Activated CD4-positive, alpha-beta T cell treated with anti-CD3 and anti-CD28 coated beads for 1 hour (primary cell): Measurements from ENCODE around the gene ABCC6.
"Not testable (repeated sequence)": the region's sequence is repeated elsewhere in the genome, so short reads cannot be mapped to it uniquely, and the experiment has no call there.

ENCODE experiments used
- DNase-seq: peaks from one replicate; pipeline ENCODE4 v3.0.0-alpha.2; 2020

Gene ABCC6

GRCh38 chr16:16158082-16158658 lies 65.1 kb downstream of the ABCC6 start:
- no peak for DNase-seq

DNA sequence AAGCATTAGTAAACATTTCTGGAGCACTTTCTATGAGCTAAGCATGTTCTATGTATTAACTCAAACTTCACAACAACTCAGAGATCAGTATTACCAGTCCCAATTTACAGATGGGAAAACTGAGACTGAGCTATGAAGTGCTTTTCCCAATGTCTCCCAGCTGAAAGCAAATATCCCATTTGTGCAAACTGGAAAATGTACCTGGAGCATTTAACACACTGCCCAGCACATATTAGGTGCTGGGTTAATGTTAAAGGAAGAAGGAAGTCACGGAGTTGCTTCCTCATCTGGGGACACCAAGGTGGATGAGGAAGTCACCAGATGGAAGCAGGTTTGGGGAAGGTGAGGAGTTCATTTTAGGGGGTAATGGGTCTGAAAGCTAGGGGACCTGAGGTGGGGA lies 66.1 kb downstream of the ABCC6 start:
- DNase-seq, result no peak

GRCh38 chr16:16155234-16155633 lies 68.1 kb downstream of the ABCC6 start:
- no peak for DNase-seq

DNA sequence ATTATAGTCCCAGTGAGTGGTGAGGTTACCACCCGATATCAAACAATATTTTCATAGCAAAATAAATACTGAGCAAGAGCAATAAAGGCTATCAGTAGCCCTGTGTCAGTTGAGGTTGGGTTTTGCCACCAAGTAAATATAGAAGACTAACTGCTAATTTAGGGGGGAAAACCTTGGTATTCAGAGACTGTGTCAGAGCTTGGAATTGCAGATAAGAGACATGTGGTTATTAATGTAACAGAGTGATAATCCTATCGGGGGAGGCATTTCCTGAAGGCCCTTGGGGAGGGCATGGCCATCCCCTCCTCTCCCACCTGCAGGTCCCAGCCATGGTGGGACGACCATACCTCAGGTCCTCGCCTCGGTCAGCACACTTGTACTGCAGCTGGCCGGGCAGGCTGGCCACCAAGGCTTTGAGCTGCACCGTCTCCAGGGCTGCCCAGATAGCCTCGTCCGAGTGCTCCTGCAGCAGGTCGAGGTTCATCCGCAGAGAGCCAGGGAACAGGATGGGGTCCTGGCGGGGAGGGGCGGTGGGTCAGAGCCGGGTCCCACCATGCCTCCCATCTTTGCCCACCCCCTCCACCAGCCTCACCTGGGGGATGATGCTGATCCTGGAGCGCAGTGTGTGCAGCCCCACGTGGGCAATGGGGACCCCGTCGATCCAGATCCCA lies 68.9 kb downstream of the ABCC6 start:
- DNase-seq, result no peak

DNA sequence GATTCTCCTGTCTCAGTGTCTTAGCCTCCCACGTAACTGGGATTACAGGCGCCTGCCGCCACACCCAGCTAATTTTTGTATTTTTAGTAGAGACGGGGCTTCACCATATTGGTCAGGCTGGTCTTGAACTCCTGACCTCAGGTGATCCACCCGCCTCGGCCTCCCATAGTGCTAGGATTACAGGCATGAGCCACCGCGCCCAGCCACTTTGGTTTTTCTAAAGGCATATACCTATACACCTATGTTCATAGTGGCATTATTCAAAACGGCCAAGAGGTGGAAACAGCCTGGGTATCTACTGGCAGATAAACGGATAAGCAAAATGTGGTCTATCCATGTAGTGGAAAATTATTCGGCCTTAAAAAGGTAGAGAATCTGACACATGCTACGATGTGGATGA lies 70.3 kb downstream of the ABCC6 start:
- not testable (repeated sequence) for DNase-seq

DNA sequence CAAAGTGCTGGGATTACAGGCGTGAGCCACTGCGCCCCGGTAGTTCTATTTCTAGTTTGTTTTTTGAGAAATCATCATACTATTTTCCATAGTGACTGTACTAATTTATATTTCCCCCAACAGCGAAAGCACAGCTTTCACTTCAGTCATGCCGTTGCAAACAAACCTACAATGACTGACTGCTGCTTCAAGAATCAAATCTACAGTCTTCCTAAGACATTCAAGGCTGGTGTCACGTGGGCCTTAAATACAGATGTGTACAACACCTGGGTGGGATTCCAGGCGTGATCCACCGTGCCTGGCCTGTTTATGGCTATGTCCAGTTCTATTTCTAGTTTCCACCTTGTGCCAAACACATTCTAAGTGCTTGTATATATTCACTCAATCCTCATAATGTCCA lies 72.0 kb downstream of the ABCC6 start:
- DNase-seq, result no peak

- DNase-seq, result no peak
Measured at GRCh38 chr16:16150878-16151152, 72.5 kb downstream of the ABCC6 start.

- DNase-seq, result no peak
Measured at GRCh38 chr16:16150117-16150877, 73.0 kb downstream of the ABCC6 start.

GRCh38 chr16:16149710-16150116 lies 73.6 kb downstream of the ABCC6 start:
- DNase-seq, result no peak

DNA sequence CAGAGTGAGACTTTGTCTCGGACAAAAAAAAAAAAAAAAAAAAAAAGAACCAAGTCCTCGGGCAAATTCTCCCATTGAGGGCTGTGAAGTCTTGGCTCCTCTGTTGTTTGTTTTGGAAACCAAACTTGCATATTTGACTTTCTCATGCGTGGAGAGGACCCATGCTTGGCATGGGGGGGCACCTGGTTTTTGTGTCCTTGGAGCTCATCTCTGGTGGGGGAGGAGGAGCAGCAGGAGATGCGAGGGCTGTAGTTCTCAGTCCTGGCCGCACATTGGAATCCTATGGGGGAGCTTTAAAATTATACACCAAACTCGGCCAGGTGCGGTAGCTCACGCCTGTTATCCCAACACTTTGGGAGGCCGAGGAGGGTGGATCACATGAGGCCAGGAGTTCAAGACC lies 74.5 kb downstream of the ABCC6 start:
- no peak for DNase-seq

GRCh38 chr16:16148000-16148599 lies 75.2 kb downstream of the ABCC6 start:
- not testable (repeated sequence) for DNase-seq

DNA sequence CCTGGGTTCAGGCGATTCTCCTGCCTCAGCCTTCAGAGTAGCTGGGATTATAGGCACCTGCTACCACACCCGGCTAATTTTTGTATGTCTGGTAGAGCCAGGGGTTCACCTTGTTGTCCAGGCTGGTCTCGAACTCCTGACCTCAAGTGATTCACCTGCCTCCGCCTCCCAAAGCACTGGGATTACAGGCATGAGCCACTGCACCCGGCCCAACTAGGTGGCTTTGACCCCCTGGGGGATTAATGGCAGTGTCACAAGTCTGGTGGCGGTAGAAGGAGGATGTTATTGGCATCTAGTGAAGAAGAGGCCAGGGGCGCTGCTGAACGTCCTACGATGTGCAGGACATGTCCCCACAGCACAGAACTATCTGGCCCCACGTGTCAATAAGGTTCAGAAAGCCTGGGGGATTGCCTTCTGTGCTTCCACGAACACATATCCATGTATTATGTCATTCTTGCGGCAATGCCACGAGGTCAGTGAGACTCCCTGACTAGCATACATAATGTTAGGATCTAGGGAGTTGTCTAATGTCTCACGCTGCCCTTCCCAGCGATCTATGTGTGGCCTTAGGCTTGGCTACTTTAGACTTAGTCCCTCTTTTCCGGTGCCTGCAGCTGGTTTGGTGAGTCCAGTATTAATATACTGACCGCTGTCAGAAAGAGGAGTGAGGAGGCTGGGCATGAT lies 75.8 kb downstream of the ABCC6 start:
- no peak for DNase-seq

- DNase-seq, result no peak
Measured at GRCh38 chr16:16146380-16147315, 76.6 kb downstream of the ABCC6 start.

DNA sequence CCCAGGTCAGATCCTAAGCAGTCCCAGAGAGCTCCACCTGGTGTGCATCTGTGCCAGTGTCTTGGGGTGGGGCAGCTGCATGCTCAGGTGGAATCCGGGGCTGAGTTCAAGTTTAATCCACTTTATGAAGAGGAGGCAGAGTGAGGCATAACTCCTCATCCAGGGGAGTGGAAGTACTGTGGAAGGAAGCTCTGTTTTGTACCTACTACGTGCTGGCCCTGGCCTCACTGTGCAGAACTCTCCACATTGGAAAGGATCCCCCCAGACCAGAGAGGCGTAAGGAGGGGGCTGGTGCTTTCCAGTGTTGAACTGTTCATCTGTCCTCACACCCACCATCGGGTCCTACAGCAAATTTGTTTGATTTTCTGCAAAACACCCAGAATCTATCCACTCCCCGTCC lies 78.0 kb downstream of the ABCC6 start:
- DNase-seq, result no peak

GRCh38 chr16:16144416-16144815 lies 78.9 kb downstream of the ABCC6 start:
- DNase-seq, result no peak

- DNase-seq, result no peak
Measured at GRCh38 chr16:16143931-16144330, 79.4 kb downstream of the ABCC6 start.

- DNase-seq, result no peak
Measured at GRCh38 chr16:16143038-16143763, 80.1 kb downstream of the ABCC6 start.

DNA sequence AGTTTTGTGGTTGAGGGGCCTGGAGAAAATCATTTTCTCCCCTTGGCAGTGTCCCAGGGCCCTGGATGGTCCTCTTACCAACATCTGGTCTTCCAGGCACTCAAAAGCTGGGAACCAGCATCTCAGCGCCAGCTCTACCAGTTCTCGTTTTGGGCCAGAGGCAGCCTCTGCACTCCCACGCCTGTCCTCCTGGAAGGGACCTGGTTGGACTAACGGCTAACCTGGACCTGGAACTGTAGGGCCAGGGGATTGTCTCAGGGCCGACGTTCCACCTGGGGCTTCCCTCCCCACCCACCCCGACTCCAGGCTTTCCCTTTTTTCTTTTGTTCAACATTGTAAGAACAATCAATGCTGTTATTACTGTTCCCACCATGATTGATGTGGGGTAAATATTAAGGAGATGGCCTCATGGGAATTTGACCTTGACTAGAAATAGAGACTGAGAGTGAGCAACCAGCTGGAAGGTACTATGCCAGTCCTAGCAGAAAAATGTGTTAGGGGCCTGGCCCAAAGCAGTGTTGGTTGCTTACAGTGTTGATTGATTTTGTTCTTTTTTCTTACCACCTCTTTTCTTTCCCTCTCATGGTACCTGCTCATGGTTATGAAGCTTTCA lies 81.4 kb downstream of the ABCC6 start:
- no peak for DNase-seq

GRCh38 chr16:16141141-16141540 lies 82.2 kb downstream of the ABCC6 start:
- DNase-seq, result no peak

DNA sequence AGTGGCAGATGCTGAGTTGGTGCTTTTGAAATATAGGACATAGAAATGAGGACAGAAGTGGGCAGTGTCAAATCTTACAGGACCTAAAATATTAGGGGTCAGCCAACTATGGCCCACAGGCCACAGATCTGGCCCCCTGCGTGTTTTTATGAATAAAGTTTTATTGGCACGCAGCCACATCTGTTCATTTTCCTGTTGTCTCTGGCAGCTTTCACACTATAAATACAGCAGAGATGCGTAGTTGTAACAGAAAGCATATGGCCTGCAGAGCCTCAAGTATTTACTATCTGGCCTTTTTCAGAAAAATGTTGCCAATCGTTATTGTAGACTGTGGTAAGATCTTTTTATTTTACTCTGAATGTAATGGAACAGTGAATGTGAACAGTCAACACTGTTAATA lies 82.8 kb downstream of the ABCC6 start:
- no peak for DNase-seq

DNA sequence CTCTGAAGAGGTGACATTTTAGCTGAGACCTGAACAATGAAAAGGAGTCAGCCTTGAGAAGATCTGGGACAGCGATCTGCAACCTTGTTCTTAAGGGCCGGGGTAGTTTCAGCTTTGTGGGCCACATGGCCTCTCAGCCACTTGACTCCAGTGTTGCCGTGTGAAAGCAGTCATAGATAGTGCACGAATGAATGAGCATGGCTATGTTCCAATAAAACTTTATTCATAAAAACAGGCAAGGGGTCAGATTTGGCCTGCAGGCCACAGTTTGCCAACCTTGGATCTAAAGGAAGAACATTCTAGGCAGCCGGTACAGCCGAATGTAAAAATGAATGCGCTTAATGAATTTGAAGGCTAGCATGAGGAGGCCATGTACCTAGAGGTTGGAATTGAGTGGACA lies 83.5 kb downstream of the ABCC6 start:
- DNase-seq, result no peak
